Naive B cell (primary cell): ENCODE results near the gene KCNA2. TPM values are rescaled to one million over a fixed set of nuclear protein-coding genes. Genes with fewer than 3 reads are reported as not detected.

Experiments
- ATAC-seq, 2 donors: fragments of 150-1000 bp; cut with Tn5 transposase; 2 replicates each; pipeline ENCODE4 v1.10.0; 2021; ENCODE audit warnings: low read depth in 2 of 2, mild to moderate bottlenecking in 2 of 2, moderate library complexity in 2 of 2
- DNase-seq: peaks from one replicate; pipeline ENCODE4 v3.0.0; 2022
- H3K27ac Mint-ChIP-seq, 6 donors: one replicate each; pipeline ENCODE4 v1.8.0; 2020 to 2022; ENCODE audit warnings: mild to moderate bottlenecking in 6 of 6, mixed read lengths in 6 of 6, moderate library complexity in 5 of 6, inconsistent platforms in 2 of 6
- H3K27me3 Mint-ChIP-seq, 3 donors: one replicate each; pipeline ENCODE4 v1.8.0; 2021 to 2022; ENCODE audit warnings: mixed read lengths in 3 of 3, mild to moderate bottlenecking in 1 of 3
- H3K36me3 Mint-ChIP-seq, 2 donors: one replicate each; pipeline ENCODE4 v1.8.0; 2020 to 2022; ENCODE audit warnings: mixed read lengths in 2 of 2, inconsistent platforms in 1 of 2, mild to moderate bottlenecking in 1 of 2
- H3K4me1 Mint-ChIP-seq, 3 donors: one replicate each; pipeline ENCODE4 v1.8.0; 2020 to 2022; ENCODE audit warnings: mixed read lengths in 3 of 3, inconsistent platforms in 1 of 3, mild to moderate bottlenecking in 1 of 3, moderate library complexity in 1 of 3
- H3K4me3 Mint-ChIP-seq, 8 donors: one replicate each; pipeline ENCODE4 v1.8.0; 2020 to 2022; ENCODE audit warnings: mild to moderate bottlenecking in 8 of 8, mixed read lengths in 8 of 8, moderate library complexity in 8 of 8, inconsistent platforms in 2 of 8
- H3K9me3 Mint-ChIP-seq, 7 donors: one replicate each; pipeline ENCODE4 v1.8.0; 2020 to 2022; ENCODE audit warnings: mixed read lengths in 7 of 7, mild to moderate bottlenecking in 5 of 7, inconsistent platforms in 2 of 7, moderate library complexity in 1 of 7
- polyA plus RNA-seq, 6 donors: library from polyadenylated mRNA; unstranded; fragments of 300-500 nt; fragmentation: Illumina TruSeq; gene quantifications; one replicate each; pipeline ENCODE4 v1.2.3, GENCODE V29; 2021; ENCODE audit warnings: low read depth in 6 of 6

The KCNA2 gene
- polyA plus RNA-seq, 6 donors from 2014 or later, result not detected

DNA sequence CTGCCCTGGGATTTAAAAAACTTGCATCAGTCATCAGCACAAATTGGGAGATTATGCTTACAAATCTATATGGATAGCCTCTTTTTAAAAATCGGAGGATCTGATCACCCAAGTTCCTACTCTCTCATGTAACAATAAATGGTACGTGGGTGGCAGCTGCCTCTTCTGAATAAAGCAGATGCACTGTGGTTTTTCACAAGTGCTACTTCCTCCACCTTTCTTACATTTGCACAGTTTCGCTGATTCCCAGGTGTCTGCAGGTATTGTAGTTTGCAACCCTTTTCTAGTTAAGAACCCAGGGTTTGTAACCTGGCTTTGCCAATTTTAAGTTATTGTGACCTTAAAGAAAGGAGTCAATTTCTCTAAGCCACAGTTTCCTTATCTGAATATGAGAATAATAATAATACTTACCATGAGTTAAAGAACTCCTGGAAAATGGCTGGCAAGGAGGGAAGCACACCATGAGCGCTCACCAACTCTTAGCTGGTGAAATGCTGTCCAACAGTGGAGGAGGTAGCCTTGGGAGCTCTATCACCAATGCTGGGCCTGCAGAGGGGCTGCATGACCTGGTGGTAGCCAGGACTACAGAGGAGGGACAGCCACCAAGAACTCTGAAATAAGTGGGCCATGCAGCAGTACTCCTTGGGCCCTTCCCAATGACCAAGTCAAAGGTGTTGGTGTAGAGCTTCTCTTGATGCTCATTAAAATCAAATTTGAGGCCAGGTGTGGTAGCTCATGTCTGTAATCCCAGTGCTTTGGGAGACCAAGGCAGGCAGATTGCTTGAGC is 30.2 kb upstream of the KCNA2 start:
- H3K4me1 Mint-ChIP-seq, result peaks cover 31 to 39% (median 35%) of the 10 kb centered on the region in 3 donors
- peak overlapping the region in 1 of 6 donors; percentile 2 for H3K27ac Mint-ChIP-seq
- H3K36me3 Mint-ChIP-seq, result no peaks in the 10 kb centered on the region
- H3K9me3 Mint-ChIP-seq, result peaks cover 0 to under 1% (median 0%) of the 10 kb centered on the region in 7 donors
- H3K27me3 Mint-ChIP-seq, result no peaks in the 10 kb centered on the region
- peak overlapping the region in 7 of 8 donors; percentile 5 to 69 (median 27) for H3K4me3 Mint-ChIP-seq
- DNase-seq (peak; percentile 19), ATAC-seq (peak in 1 of 2 donors; percentile 14)

DNA sequence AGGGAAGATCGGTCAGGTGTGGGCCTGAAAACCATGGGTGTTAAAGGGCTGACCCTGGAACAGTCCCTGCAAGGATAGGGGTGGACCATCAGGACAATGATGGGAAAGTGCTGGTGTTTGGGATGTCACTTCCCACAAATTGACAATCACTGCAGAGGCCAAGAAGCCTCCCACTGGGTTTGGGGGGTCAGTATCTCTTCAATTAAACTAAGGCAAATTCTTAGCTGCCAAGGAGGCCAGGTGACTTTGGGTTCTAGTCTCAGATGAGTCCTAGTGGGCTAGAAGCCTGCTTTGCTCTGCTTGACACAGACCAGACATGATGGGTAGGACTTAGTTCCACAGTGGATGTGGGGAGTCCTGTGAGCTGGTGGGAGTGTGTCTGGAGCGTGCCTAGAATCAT is 29.3 kb upstream of the KCNA2 start:
- Mint-ChIP-seq H3K4me3 (peak overlapping the region in 7 of 8 donors; percentile 45 to 87 (median 53)), H3K9me3 (no peaks in the 10 kb centered on the region), H3K27me3 (no peaks in the 10 kb centered on the region), H3K36me3 (no peaks in the 10 kb centered on the region), H3K27ac (peak overlapping the region in 4 of 6 donors; percentile 58 to 96 (median 71)), H3K4me1 (peaks cover 30 to 37% (median 34%) of the 10 kb centered on the region in 3 donors)
- DNase-seq, result no peak
- no peak for ATAC-seq

DNA sequence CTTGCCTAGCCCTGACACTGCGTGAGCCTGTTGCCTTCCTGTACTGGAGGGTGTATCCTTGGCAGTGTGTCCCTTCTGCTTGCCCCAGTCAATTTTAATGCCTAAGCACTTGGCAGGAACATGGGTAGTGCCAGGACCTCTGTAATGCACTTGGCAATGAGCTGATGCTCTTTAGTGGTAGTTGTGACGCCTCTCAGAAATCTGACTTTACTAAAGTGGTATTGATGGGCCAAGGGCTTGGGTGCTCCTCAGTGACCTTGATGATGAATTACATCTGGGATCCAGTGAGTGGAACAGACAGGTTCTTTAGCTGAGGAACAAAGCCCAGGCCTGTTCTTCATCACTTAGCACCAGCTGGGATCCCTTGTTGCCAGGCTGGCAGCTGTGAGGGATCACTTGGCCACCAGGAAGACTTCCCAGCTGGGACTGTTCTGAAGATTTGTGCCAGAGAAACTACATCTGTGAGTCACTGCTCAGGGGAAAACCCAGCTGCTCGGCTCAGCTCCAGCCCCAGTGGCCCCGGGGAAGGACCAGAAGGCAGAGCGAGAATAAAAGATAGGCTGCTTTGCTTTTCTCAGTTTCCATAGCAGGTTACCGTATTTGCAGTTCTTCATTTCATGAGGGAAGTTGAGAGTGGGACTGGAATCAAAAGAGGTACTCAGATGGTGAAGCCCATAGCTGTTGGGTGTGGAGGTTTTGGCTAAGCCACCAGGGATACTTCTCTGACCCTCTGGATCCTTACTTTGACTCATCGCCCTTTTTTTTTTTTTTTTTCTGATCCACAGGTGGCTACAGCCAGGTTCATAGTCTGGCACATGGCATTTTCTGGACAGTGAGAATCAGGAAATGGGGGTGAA is 28.5 kb upstream of the KCNA2 start:
- H3K27ac Mint-ChIP-seq, result peak overlapping the region; percentile 58 to 96 (median 76)
- H3K4me1 Mint-ChIP-seq, result peaks cover 31 to 37% (median 34%) of the 10 kb centered on the region in 3 donors
- H3K36me3 Mint-ChIP-seq, result no peaks in the 10 kb centered on the region
- DNase-seq (peak; percentile 63), ATAC-seq (peak; percentile 70 to 72)
- H3K27me3 Mint-ChIP-seq, result no peaks in the 10 kb centered on the region
- peak overlapping the region in 6 of 8 donors; percentile 38 to 87 (median 50) for H3K4me3 Mint-ChIP-seq
- H3K9me3 Mint-ChIP-seq, result no peaks in the 10 kb centered on the region

DNA sequence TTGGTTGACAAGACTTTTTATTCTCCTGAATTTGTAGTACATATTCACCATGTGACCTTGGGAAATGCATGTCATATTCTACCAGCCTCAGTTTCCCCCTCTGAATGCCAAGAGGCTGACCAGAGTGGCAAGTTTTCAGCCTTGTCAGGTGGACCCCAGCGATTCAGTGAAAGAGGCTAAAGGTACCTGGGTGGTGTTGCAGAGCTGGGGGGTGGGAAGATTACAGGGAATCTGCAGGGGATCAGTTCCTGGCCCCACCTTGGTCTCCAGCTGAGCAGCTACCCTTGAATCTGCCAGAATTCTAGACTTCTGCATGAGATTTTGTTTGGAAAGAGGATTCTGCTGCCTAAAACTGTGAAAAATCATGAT is 27.9 kb upstream of the KCNA2 start:
- peaks cover 34 to 37% (median 34%) of the 10 kb centered on the region in 3 donors for H3K4me1 Mint-ChIP-seq
- H3K9me3 Mint-ChIP-seq, result no peaks in the 10 kb centered on the region
- DNase-seq (no peak), ATAC-seq (no peak)
- peak overlapping the region in 2 of 8 donors; percentile 38 to 68 for H3K4me3 Mint-ChIP-seq
- H3K36me3 Mint-ChIP-seq, result no peaks in the 10 kb centered on the region
- no peaks in the 10 kb centered on the region for H3K27me3 Mint-ChIP-seq
- H3K27ac Mint-ChIP-seq, result peak overlapping the region in 2 of 6 donors; percentile 58 to 87

DNA sequence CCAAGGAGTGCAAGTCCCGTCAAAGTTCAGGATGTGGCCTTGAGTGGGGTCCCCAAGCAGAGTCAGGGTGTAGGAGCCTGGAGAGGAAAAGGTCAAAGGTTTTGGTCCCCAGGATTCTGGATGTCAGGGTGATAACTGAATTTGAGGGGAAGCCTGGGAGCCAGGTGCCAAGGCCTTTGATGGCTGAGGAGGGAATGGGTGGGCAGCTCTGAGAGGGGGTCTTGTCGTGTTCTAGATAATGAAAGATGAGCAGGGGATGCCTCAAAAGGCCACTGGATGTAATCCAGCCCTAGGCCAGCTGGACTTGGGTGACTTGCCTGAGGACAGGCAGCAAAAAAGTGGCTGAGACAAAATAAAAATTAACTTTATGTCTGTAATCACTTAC is 27.5 kb upstream of the KCNA2 start:
- Mint-ChIP-seq H3K4me3 (peak overlapping the region in 3 of 8 donors; percentile 20 to 68 (median 37)), H3K27ac (peak overlapping the region in 2 of 6 donors; percentile 22 to 91)
- ATAC-seq, result no peak

DNA sequence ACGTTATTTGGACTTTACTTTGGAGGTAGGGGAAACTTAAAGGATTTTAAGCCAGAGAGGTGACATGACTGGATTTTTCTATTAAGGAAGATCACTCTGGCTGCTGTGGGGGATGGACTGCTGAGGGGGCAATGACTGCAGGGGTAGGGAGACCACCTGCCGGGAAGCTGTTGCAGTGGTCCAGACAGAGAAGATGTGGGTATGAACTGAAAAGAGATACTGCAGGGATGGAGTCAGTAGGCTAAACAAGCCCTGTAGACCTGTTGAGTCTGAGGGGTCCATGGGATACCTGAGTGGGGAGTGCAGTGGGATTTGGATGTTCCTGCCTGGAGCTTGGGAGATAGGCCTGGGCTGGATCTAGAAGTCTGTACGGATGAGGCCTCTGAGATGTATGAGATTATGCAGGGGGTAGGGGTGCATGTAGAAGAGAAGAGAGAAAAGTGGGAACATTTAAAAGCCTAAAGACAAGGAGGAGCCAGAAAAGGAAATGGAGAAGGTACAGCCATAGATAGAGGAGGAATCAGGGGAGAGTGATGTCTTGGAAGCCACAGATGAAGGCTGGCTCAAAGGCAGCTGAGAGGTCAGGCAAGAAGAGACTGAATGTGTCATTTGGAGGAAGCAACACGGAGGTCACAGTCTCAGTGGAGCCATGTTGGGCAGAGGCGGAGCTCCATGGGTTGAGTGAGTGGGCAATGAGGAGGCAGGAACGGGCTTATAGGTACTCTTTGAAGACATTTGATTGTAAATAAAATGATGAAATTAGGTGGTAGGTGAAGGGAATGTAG is 25.9 kb upstream of the KCNA2 start:
- Mint-ChIP-seq H3K9me3 (no peaks in the 10 kb centered on the region), H3K27me3 (no peaks in the 10 kb centered on the region), H3K27ac (no peak overlapping the region), H3K4me1 (peaks cover 34 to 44% (median 34%) of the 10 kb centered on the region in 3 donors), H3K36me3 (no peaks in the 10 kb centered on the region), H3K4me3 (no peak overlapping the region)
- DNase-seq, result no peak
- ATAC-seq, result no peak

More for the DNA sequence above, 27.5 kb upstream of the KCNA2 start:
- no peak for DNase-seq
- no peaks in the 10 kb centered on the region for H3K9me3 Mint-ChIP-seq
- peaks cover 34 to 37% (median 34%) of the 10 kb centered on the region in 3 donors for H3K4me1 Mint-ChIP-seq
- no peaks in the 10 kb centered on the region for H3K27me3 Mint-ChIP-seq
- H3K36me3 Mint-ChIP-seq, result no peaks in the 10 kb centered on the region

DNA sequence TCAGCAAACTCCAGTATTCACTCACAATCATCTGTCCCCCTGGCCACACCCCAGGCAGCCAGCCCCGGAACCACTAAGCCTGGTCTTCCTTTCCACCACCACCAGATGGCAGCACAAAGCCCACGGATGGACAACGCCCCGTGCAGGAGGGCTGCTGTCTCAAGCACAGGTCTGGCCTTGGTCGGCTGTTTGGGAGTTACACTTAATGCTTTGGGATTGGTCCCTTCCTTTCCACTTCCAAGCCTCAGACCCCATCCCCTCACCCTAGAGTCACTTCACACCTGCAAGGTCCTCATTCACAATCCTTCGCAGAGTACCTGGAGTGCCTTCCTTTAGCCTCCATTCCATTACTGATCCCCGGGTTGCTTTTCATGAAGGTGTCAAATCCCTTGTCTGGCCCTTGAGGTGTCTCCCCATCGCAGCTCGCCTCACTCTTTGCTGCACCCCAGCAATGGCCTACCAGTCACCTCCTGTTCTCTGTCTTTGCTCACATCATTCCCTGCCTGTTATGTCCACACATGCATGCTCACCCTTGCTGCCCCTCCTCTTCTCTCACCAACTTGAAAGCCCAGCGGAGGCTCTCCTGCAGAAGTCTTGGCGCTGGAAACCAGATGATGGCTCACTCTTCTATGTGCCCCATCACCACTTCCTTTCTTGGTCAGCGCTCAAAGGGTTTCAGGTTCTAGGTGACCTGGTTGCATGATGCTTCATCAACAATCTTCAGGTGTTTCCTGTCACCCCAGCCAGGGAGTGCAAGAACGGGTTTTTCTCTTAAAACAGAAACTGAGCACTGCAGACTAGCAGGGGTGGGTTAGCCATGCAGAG is 24.9 kb upstream of the KCNA2 start:
- no peaks in the 10 kb centered on the region for H3K9me3 Mint-ChIP-seq
- DNase-seq, result peak; percentile 76
- no peaks in the 10 kb centered on the region for H3K27me3 Mint-ChIP-seq
- H3K4me3 Mint-ChIP-seq, result no peak overlapping the region
- no peaks in the 10 kb centered on the region for H3K36me3 Mint-ChIP-seq
- peak; percentile 74 for ATAC-seq
- H3K27ac Mint-ChIP-seq, result no peak overlapping the region
- H3K4me1 Mint-ChIP-seq, result peaks cover 27 to 39% (median 29%) of the 10 kb centered on the region in 3 donors

DNA sequence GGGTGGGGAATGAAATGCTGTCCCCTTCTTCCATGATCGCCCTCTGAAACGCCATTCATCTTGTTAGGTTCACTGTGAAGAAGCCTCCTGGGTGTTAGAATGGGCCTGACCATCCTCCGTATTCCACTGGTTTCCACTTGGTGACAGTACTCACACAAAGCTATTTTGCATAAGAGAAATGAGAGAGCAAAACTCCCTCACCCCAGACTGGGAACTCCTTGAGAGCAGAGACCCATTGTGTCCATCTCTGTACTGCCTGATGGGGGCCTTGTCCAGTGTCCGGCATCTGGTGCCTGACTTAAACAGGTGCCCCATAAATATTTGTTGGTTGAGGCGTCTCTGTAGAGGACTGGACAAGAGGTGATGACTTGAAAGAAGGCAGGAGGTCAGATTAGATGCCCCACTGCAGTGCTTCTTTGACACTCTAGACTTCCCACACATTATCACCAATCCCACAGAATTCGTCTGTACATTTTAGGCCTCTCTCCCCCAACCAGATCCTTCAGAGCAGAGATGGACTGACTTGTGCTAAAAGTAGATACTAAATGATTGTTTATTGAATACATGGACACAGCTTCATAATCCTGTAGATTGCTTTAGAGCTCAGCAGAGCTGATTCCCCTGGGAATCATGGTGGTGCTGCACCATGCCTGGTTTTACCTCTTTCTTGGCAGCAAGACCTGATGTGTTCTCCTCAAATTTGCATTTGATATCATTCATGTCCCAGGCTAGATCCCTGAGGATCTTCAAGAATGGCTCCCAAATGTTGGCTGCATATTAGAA is 22.4 kb upstream of the KCNA2 start:
- Mint-ChIP-seq H3K36me3 (no peaks in the 10 kb centered on the region), H3K4me3 (no peak overlapping the region), H3K27ac (no peak overlapping the region), H3K4me1 (peaks cover 6 to 14% (median 8%) of the 10 kb centered on the region in 3 donors), H3K27me3 (no peaks in the 10 kb centered on the region), H3K9me3 (peaks cover 0 to 3% (median 0%) of the 10 kb centered on the region in 7 donors)
- DNase-seq, result no peak
- no peak for ATAC-seq

DNA sequence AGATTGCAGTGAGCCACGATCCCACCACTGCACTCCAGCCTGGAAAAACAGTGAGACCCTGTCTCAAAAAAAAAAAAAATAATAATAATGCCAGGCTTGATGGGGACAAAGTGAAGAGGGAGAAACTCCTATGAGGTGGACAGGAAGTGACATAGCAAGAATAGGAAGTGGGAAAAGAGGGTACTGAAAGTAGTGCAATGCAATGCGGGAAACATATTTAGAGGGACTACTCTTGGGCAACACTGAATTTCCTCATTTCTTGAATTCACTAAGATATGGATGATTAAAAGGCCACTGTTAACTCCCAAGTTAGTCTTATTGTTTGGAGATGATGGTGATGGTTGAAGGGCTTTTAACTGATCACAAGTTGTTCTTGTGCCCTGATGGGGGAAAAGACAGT is 21.6 kb upstream of the KCNA2 start:
- H3K9me3 Mint-ChIP-seq, result peaks cover 0 to 3% (median 0%) of the 10 kb centered on the region in 7 donors
- ATAC-seq (no peak), DNase-seq (no peak)
- H3K4me3 Mint-ChIP-seq, result no peak overlapping the region
- H3K27ac Mint-ChIP-seq, result no peak overlapping the region
- peaks cover 0 to 7% (median 4%) of the 10 kb centered on the region in 3 donors for H3K4me1 Mint-ChIP-seq
- H3K36me3 Mint-ChIP-seq, result no peaks in the 10 kb centered on the region
- no peaks in the 10 kb centered on the region for H3K27me3 Mint-ChIP-seq

DNA sequence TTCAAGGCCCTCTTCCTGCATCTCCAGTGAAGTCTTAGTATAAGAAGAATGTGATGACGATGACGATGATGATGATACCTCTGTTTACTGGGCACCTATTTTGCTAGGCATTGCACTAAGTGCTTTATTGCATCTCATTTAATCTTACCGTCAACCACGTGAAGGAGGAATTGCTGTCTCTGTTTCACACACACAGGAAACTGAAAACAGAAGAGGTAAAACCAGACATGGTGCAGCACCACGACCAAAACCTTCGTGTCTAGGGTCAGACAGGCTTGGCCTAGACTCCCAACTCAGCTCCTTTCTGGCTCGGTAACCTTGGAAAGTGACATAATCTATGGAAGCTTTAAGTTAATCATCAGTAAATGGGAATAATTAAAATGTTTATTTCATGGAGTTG is 20.7 kb upstream of the KCNA2 start:
- Mint-ChIP-seq H3K36me3 (no peaks in the 10 kb centered on the region), H3K4me3 (no peak overlapping the region), H3K27me3 (no peaks in the 10 kb centered on the region), H3K4me1 (peaks cover 0 to 7% (median 4%) of the 10 kb centered on the region in 3 donors), H3K27ac (no peak overlapping the region), H3K9me3 (peaks cover 0 to 3% (median 0%) of the 10 kb centered on the region in 7 donors)
- DNase-seq (no peak), ATAC-seq (no peak)

DNA sequence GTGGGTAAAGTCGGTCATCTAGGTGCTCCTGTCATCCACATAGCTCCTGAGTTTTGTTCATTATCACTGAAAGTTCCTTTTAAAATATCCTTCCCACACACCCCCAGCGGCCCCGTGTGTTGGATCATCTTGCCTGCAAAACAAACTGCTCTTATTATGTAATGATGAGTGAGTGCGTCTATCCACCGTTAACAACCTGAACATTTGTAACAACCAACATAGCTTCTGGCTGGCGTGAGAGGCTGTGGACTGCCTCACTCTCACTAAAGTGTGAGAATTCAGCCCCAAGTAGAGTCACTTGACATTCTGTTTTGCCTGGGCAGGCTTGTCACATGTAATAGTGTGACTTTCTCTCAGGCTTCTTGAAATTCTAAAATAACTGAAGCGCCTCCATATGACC is 14.5 kb upstream of the KCNA2 start:
- Mint-ChIP-seq H3K9me3 (peaks cover 0 to 3% (median 0%) of the 10 kb centered on the region in 7 donors), H3K27me3 (peaks cover under 1 to 2% (median 2%) of the 10 kb centered on the region in 3 donors), H3K36me3 (no peaks in the 10 kb centered on the region), H3K27ac (peak overlapping the region in 4 of 6 donors; percentile 45 to 88 (median 78)), H3K4me1 (peaks cover 28 to 39% (median 37%) of the 10 kb centered on the region in 3 donors), H3K4me3 (peak overlapping the region in 7 of 8 donors; percentile 44 to 98 (median 90))
- DNase-seq (no peak), ATAC-seq (no peak)

DNA sequence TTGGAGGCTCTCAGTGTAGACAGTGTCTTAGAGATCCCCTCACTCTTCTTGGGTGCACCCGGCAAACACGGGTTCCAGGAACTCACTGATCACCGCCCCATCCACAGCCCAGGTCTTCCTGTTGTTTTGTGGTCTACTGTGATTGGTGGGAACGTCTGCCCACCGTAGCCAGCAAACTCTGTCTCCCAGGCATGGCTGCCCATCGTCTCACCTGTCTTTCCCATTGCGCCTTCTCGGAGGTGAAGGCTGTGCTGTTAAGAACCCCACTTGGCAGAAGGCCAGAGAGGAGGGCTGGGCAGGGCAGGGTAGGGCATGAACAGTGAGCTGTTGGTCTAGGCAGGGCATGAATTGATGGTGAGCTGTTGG is 14.1 kb upstream of the KCNA2 start:
- DNase-seq, result no peak
- H3K27me3 Mint-ChIP-seq, result peaks cover 5 to 7% (median 6%) of the 10 kb centered on the region in 3 donors
- H3K4me3 Mint-ChIP-seq, result peak overlapping the region; percentile 75 to 98 (median 95)
- H3K9me3 Mint-ChIP-seq, result peaks cover 0 to 3% (median 0%) of the 10 kb centered on the region in 7 donors
- no peak for ATAC-seq
- peaks cover 31 to 43% (median 42%) of the 10 kb centered on the region in 3 donors for H3K4me1 Mint-ChIP-seq
- no peaks in the 10 kb centered on the region for H3K36me3 Mint-ChIP-seq
- H3K27ac Mint-ChIP-seq, result peak overlapping the region; percentile 45 to 99 (median 93)
